Measurements from ENCODE around the gene RFTN1.

Gene RFTN1

GRCh38 chr3:16476636-16477035, 36.9 kb downstream of the RFTN1 start:
- Histone ChIP-seq H3K4me3 (ENCODE audit: low read depth, low read length) (no peak overlapping the region), H3K9me3 (no peaks in the 10 kb centered on the region), H3K27me3 (no peaks in the 10 kb centered on the region), H3K4me1 (peaks cover 5% of the 10 kb centered on the region; the same call in 1 of the 2 replicates), H3K36me3 (no peaks in the 10 kb centered on the region)
- TF ChIP-seq, protein P1, sequence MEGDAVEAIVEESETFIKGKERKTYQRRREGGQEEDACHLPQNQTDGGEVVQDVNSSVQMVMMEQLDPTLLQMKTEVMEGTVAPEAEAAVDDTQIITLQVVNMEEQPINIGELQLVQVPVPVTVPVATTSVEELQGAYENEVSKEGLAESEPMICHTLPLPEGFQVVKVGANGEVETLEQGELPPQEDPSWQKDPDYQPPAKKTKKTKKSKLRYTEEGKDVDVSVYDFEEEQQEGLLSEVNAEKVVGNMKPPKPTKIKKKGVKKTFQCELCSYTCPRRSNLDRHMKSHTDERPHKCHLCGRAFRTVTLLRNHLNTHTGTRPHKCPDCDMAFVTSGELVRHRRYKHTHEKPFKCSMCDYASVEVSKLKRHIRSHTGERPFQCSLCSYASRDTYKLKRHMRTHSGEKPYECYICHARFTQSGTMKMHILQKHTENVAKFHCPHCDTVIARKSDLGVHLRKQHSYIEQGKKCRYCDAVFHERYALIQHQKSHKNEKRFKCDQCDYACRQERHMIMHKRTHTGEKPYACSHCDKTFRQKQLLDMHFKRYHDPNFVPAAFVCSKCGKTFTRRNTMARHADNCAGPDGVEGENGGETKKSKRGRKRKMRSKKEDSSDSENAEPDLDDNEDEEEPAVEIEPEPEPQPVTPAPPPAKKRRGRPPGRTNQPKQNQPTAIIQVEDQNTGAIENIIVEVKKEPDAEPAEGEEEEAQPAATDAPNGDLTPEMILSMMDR (IDR thresholded peaks at IDR 0.05; ENCODE audit: low read depth, low read length) = no peak
- no peak for DNase-seq

- no peaks in the 10 kb centered on the region for H3K9me3 ChIP-seq
- H3K4me1 ChIP-seq = peaks cover 5% of the 10 kb centered on the region; the same call in 1 of the 2 replicates
- H3K36me3 ChIP-seq = no peaks in the 10 kb centered on the region
Observed at GRCh38 chr3:16475766-16476165, 37.7 kb downstream of the RFTN1 start.

DNA sequence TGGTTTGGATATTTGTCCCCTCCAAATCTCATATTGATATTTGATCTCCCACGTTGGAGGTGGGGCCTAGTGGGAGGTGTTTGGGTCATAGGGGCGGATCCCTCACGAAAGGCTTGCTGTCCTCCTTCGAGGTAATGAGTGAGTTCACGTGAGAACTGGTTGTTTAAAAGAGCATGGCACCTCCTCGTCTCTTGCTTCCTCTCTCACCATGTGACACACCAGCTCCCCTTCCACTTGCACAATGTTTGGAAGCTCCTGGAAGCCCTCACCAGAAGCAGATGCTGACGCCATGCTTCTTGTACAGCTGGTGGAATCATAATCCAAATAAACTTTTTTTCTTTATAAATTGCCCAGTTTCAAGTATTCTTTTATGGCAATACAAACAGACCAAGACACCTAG, 38.6 kb downstream of the RFTN1 start:
- no peak for DNase-seq
- no peaks in the 10 kb centered on the region for H3K9me3 ChIP-seq
- no peaks in the 10 kb centered on the region for H3K36me3 ChIP-seq
- no peaks in the 10 kb centered on the region for H3K27me3 ChIP-seq
- H3K4me3 ChIP-seq (ENCODE audit: low read depth, low read length) = no peak overlapping the region
- TF ChIP-seq, protein P1 (IDR thresholded peaks at IDR 0.05; ENCODE audit: low read depth, low read length) = no peak
- peaks cover 5% of the 10 kb centered on the region; the same call in 1 of the 2 replicates for H3K4me1 ChIP-seq

More at GRCh38 chr3:16475766-16476165, 37.7 kb downstream of the RFTN1 start:
- DNase-seq = no peak
- TF ChIP-seq, protein P1 (IDR thresholded peaks at IDR 0.05; ENCODE audit: low read depth, low read length) = no peak
- Histone ChIP-seq H3K4me3 (ENCODE audit: low read depth, low read length) (no peak overlapping the region), H3K27me3 (no peaks in the 10 kb centered on the region)

DNA sequence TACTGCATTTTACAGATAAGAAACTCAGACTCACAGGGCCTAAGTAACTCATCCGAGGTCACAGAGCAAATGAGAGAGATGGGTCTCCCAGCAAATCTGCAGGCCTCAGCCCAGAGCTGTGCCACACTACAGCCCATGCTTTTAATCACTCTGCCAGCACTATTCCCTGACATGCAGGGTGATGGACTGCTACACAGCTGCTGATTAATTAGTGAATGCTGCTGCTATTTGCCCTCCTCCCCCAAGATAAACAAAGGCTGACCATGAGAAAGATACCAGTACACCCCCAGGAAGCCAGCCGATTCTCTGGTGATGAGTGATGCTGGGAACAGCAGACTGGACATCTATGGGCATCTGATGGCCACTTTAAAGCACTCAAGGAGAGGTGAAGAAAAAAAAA, 39.3 kb downstream of the RFTN1 start:
- Histone ChIP-seq H3K36me3 (no peaks in the 10 kb centered on the region), H3K4me3 (ENCODE audit: low read depth, low read length) (no peak overlapping the region), H3K27me3 (no peaks in the 10 kb centered on the region), H3K9me3 (no peaks in the 10 kb centered on the region), H3K4me1 (0 out of 2 replicates have a peak, but pooled peaks cover under 1% of the 10 kb centered on the region)
- TF ChIP-seq, protein P1 (IDR thresholded peaks at IDR 0.05; ENCODE audit: low read depth, low read length) = no peak
- DNase-seq = no peak

GRCh38 chr3:16472593-16472992, 40.9 kb downstream of the RFTN1 start:
- no peak for DNase-seq
- no peaks in the 10 kb centered on the region; the same call in none of the 2 replicates for H3K4me1 ChIP-seq

DNA sequence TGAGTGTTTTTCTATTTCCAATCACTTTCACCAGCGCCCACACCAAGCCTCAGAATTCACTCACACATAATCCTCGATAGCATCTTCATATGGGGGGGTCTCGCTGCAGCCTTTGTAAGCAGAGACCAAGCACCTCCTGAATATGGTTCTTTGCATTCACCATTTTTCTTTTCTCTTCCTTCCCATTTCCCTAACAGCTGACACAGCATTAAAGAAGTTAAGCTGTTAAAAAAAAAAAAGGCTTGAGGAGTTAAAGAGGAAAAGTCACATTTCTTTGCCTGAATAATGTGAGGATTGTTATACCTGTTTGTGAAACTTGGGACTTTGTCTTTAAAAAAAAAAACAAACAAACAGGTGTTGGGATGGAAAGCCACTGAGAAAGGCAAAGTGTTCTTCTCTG, 41.6 kb downstream of the RFTN1 start:
- Histone ChIP-seq H3K36me3 (no peaks in the 10 kb centered on the region), H3K27me3 (no peaks in the 10 kb centered on the region), H3K9me3 (no peaks in the 10 kb centered on the region), H3K4me3 (ENCODE audit: low read depth, low read length) (no peak overlapping the region), H3K4me1 (no peaks in the 10 kb centered on the region; the same call in none of the 2 replicates)
- no peak for DNase-seq
- TF ChIP-seq, protein P1 (IDR thresholded peaks at IDR 0.05; ENCODE audit: low read depth, low read length) = no peak

More at GRCh38 chr3:16472593-16472992, 40.9 kb downstream of the RFTN1 start:
- Histone ChIP-seq H3K36me3 (no peaks in the 10 kb centered on the region), H3K27me3 (no peaks in the 10 kb centered on the region), H3K4me3 (ENCODE audit: low read depth, low read length) (no peak overlapping the region), H3K9me3 (no peaks in the 10 kb centered on the region)
- TF ChIP-seq, protein P1 (IDR thresholded peaks at IDR 0.05; ENCODE audit: low read depth, low read length) = no peak
